ENCODE data around the gene KLK1. TPM values are rescaled to one million over a fixed set of nuclear protein-coding genes. Genes with fewer than 3 reads are reported as not detected.

KLK1 gene
- polyA plus RNA-seq, 3 donors: 0.66 to 0.72 TPM; not detected in 1

DNA sequence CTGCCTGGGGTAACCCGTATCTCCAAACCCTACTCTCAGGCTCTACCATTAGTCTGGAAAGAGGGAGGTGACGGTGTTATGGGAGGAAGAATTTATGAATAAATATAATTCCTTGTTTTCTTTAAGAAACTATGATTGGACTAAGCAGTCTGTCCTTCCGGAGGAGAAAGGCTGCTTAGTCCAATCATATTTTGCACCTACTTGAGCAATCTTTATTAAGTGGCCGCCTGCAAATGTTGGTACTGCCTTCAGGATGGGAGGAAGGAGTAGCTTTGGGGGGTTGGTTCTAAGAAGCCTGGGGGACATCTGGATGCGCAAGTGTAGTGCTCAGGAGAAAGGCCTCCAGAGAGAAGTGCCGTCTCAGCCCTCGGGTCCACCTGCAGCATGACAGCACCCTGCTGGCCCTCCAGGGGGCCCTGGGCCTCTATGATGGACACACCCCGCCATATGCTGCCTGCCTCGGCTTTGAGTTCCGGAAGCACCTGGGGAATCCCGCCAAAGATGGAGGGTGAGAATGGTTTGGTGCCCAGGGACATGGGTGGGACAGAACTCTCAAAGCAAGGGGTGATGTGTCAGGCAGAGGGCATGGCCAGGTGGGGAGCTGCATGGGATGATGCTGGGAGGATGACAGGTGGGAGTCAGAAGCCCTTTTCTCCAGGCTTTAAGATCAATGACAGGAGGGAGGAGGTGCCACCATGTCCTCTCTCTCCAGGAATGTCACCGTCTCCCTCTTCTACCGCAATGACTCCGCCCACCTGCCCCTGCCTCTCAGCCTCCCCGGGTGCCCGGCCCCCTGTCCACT is 29.3 kb downstream of the KLK1 start:
- Histone ChIP-seq H4K20me1 (ENCODE audit: insufficient read depth, low read length) (no peaks in the 10 kb centered on the region), H3K36me3 (replicated peaks in 1 of 2; ENCODE audit: control insufficient read depth in 1 of 2, insufficient read depth in 2 of 2, low read length in 2 of 2) (peaks cover 15 to 24% of the 10 kb centered on the region in 2 donors), H3K9me3 (replicated peaks in 1 of 2; ENCODE audit: control insufficient read depth in 1 of 2, insufficient read depth in 1 of 2, low read length in 2 of 2) (no peaks in the 10 kb centered on the region), H3K4me1 (ENCODE audit: control insufficient read depth in 1 of 2, insufficient read depth in 2 of 2, low read length in 2 of 2) (no peaks in the 10 kb centered on the region), H2AFZ (ENCODE audit: insufficient read depth, low read depth, low read length, poor library complexity, severe bottlenecking) (no peak overlapping the region), H3K4me2 (replicated peaks; ENCODE audit: extremely low read depth, low read length, poor library complexity, severe bottlenecking) (no peak overlapping the region), H3K79me2 (ENCODE audit: insufficient read depth, low read length) (peaks cover 10% of the 10 kb centered on the region), H3K9ac (ENCODE audit: insufficient read depth, low read length, poor library complexity, severe bottlenecking) (no peak overlapping the region), H3K27ac (ENCODE audit: low read depth in 1 of 2, low read length in 2 of 2) (no peak overlapping the region), H3K4me3 (replicated peaks in 1 of 3; ENCODE audit: low read depth in 2 of 3, low read length in 3 of 3) (no peak overlapping the region), H3K27me3 (ENCODE audit: control insufficient read depth in 2 of 2, insufficient read depth in 2 of 2, low read length in 2 of 2) (no peaks in the 10 kb centered on the region)
- Mint-ChIP-seq H3K4me1 (peaks cover 2% of the 10 kb centered on the region), H3K36me3 (peaks cover 14 to 32% of the 10 kb centered on the region in 2 donors), H3K9me3 (no peaks in the 10 kb centered on the region), H3K27me3 (ENCODE audit: low read depth in 3 of 3) (peaks cover 0 to 2% (median under 1%) of the 10 kb centered on the region in 3 donors), H3K4me3 (no peak overlapping the region), H3K27ac (no peak overlapping the region)
- TF ChIP-seq, protein P1, sequence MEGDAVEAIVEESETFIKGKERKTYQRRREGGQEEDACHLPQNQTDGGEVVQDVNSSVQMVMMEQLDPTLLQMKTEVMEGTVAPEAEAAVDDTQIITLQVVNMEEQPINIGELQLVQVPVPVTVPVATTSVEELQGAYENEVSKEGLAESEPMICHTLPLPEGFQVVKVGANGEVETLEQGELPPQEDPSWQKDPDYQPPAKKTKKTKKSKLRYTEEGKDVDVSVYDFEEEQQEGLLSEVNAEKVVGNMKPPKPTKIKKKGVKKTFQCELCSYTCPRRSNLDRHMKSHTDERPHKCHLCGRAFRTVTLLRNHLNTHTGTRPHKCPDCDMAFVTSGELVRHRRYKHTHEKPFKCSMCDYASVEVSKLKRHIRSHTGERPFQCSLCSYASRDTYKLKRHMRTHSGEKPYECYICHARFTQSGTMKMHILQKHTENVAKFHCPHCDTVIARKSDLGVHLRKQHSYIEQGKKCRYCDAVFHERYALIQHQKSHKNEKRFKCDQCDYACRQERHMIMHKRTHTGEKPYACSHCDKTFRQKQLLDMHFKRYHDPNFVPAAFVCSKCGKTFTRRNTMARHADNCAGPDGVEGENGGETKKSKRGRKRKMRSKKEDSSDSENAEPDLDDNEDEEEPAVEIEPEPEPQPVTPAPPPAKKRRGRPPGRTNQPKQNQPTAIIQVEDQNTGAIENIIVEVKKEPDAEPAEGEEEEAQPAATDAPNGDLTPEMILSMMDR (IDR thresholded peaks at IDR 0.05): no peak
- no peak for DNase-seq
- intact Hi-C loops (cut with micrococcal nuclease): no loop called here
- WGBS (ENCODE audit: insufficient coverage): 36% methylated on average over 8 of the region's 16 CpGs

DNA sequence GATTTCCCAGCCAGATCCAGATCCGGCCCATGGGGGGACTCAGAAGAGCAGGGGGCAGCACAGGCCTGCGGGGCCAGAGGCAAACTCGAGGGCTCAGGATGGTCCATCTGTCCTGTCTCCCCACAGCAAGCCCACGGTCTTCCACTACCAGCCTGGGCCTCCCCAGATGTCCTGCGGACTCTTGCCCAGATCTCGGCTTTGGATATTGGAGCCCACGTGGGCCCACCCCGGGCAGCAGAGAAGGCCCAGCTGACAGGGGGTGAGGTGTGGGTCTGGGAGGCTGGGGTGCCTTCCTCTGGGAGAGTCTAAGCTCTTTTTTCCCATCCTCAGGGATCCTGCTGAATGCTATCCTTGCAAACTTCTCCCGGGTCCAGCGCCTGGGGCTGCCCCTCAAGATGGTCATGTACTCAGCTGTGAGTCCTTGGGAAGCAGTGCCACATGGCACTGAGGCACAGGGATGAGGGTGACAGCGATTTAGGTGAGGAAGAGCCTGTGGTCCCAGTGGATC is 30.0 kb downstream of the KLK1 start:
- H3K36me3 Mint-ChIP-seq: peaks cover 14 to 27% of the 10 kb centered on the region in 2 donors
- no peak overlapping the region for H3K27ac ChIP-seq (ENCODE audit: low read depth in 1 of 2, low read length in 2 of 2)
- no peaks in the 10 kb centered on the region for H3K9me3 ChIP-seq (replicated peaks in 1 of 2; ENCODE audit: control insufficient read depth in 1 of 2, insufficient read depth in 1 of 2, low read length in 2 of 2)
- 92% methylated on average over 3 of the region's 11 CpGs for WGBS (ENCODE audit: insufficient coverage)
- no peak overlapping the region for H3K4me2 ChIP-seq (replicated peaks; ENCODE audit: extremely low read depth, low read length, poor library complexity, severe bottlenecking)
- no peak for DNase-seq
- no peak overlapping the region for H2AFZ ChIP-seq (ENCODE audit: insufficient read depth, low read depth, low read length, poor library complexity, severe bottlenecking)
- H3K4me3 Mint-ChIP-seq: no peak overlapping the region
- peaks cover 2% of the 10 kb centered on the region for H3K4me1 Mint-ChIP-seq
- H3K4me1 ChIP-seq (ENCODE audit: control insufficient read depth in 1 of 2, insufficient read depth in 2 of 2, low read length in 2 of 2): no peaks in the 10 kb centered on the region
- no peaks in the 10 kb centered on the region for H4K20me1 ChIP-seq (ENCODE audit: insufficient read depth, low read length)
- H3K4me3 ChIP-seq (replicated peaks in 1 of 3; ENCODE audit: low read depth in 2 of 3, low read length in 3 of 3): no peak overlapping the region
- TF ChIP-seq, protein P1 (IDR thresholded peaks at IDR 0.05): no peak
- H3K27me3 Mint-ChIP-seq (ENCODE audit: low read depth in 3 of 3): peaks cover 0 to 2% (median 1%) of the 10 kb centered on the region in 3 donors
- no peaks in the 10 kb centered on the region for H3K27me3 ChIP-seq (ENCODE audit: control insufficient read depth in 2 of 2, insufficient read depth in 2 of 2, low read length in 2 of 2)
- no peak overlapping the region for H3K27ac Mint-ChIP-seq
- H3K9me3 Mint-ChIP-seq: no peaks in the 10 kb centered on the region
- H3K79me2 ChIP-seq (ENCODE audit: insufficient read depth, low read length): peaks cover 4% of the 10 kb centered on the region
- H3K36me3 ChIP-seq (replicated peaks in 1 of 2; ENCODE audit: control insufficient read depth in 1 of 2, insufficient read depth in 2 of 2, low read length in 2 of 2): peaks cover 12 to 18% of the 10 kb centered on the region in 2 donors
- H3K9ac ChIP-seq (ENCODE audit: insufficient read depth, low read length, poor library complexity, severe bottlenecking): no peak overlapping the region
- intact Hi-C loops (cut with micrococcal nuclease): no loop called here
